Motor neuron (in vitro differentiated cells): Measurements from ENCODE around the gene GOLT1A. TPM values are rescaled to one million over a fixed set of nuclear protein-coding genes. Genes with fewer than 3 reads are reported as not detected.

Experiments used
- ATAC-seq, 8 experiments: fragments of 200-7000 bp; cut with Tn5 transposase; replicated peaks in 6 of 8; 2 replicates each; pipeline ENCODE4 v1.8.0; 2021; ENCODE audit warnings: mild to moderate bottlenecking in 8 of 8, moderate library complexity in 8 of 8
- H3K27ac ChIP-seq, 2 donors: fragments of 250-450 bp; sonication (Bioruptor Pico); 2 replicates each; pipeline ENCODE4 v1.9.0; 2021; ENCODE audit warnings: antibody characterized with exemption in 2 of 2, mild to moderate bottlenecking in 2 of 2, moderate library complexity in 1 of 2
- H3K4me1 ChIP-seq, 2 donors: fragments of 250-450 bp; sonication (Bioruptor Pico); replicated peaks in 1 of 2; 2 replicates each; pipeline ENCODE4 v1.6.1; 2021; ENCODE audit warnings: antibody characterized with exemption in 2 of 2, mild to moderate bottlenecking in 2 of 2, moderate library complexity in 1 of 2
- H3K4me3 ChIP-seq, 5 donors: fragments of 250-450 bp; sonication (Bioruptor Pico); 2 replicates each; pipeline ENCODE4 v1.9.0; 2021; ENCODE audit warnings: antibody characterized with exemption in 5 of 5, mild to moderate bottlenecking in 5 of 5, moderate library complexity in 4 of 5
- WGBS, 10 experiments: fragments of 450-650 bp; shearing (Covaris generic); methylation state at CpG; one replicate each; pipeline ENCODE4 v1.0.0; 2022; 5-methylcytosine and 5-hydroxymethylcytosine counted together
- in situ Hi-C, 9 experiments: fragments of 400-800 bp; cut with MboI; loops; one replicate each; pipeline ENCODE4 v1.15.0; 2021; ENCODE audit warnings: low sequenced_read_pairs in 9 of 9, low pct_unique_long_range_greater_than_20kb in 2 of 9; ENCODE audit not compliant: unreplicated experiment in 9 of 9
- total RNA-seq, 8 experiments: library from RNA; unstranded; fragments of 300-600 nt; gene quantifications; 2 replicates each; pipeline versions ENCODE4 v1.2.3 to v1.2.4, GENCODE V29; 2022

GOLT1A gene
- total RNA-seq, 8 experiments from 2014 or later, result 0.46 to 2.3 (median 0.54) TPM; not detected in 2

DNA sequence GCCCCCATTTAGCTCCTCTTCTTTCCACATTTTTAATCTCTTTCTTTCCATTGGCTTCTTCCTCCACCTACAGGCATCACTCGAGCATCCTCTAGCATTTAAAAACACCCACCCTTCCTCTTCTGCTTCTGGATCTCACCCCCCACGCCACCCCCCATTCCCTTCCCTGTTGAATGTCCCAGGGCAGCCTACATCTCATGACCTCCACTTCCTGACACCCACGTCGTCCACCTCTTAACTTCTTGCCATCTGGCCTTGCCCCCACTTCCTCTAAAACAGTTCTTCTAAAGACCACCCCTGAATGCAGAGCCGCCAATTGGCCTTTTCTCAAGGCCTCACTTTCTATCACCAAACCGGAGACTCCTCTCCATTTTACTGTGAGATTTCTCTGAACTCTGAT is 55.8 kb downstream of the GOLT1A start:
- ATAC-seq, result no peak
- Histone ChIP-seq H3K27ac (no peak overlapping the region), H3K4me1 (peaks cover 3% of the 10 kb centered on the region in 2 donors), H3K4me3 (no peak overlapping the region)
- in situ Hi-C loops, result loop anchor here in 6 of 9 experiments (25.0 kb wide), 2 partner anchors 204 to 354 kb away; partner anchors contain the start of genes PLEKHA6 (in 6 of the 6) and MDM4 (in 1 of the 6)
- WGBS, 10 experiments, result 17 to 96% (median 74%) methylated on average over 1 to 4 of the region's 6 CpGs

DNA sequence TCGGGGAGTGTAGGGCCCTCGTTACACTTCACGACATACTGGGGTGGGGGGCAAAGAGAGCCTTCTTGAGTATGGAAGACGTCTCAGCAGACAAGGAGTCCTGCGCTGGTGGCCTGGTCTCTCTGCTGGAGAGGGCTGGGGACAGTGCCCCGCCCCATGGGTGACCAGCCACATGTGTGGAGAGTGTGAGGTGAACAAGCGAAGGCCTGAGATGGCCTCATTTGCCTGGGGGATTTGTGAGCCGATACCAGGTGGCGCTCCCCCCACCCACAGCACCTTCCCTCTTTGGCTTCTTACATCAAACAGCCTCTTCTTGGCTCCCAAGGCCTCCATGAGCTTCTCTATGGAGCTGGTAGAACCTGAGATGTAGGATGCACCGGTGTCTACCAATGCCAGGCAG is 57.9 kb downstream of the GOLT1A start:
- in situ Hi-C loops, result loop anchor here in 6 of 9 experiments (25.0 kb wide), 2 partner anchors 206 to 356 kb away; partner anchors contain the start of genes PLEKHA6 (in 6 of the 6) and MDM4 (in 1 of the 6)
- no peak for ATAC-seq
- WGBS, 10 experiments, result 0 to 90% (median 85%) methylated on average over 1 to 8 of the region's 10 CpGs; no CpG with 5 or more reads in 5 of the 10 experiments
- peaks cover 10 to 11% of the 10 kb centered on the region in 2 donors for H3K4me1 ChIP-seq
- H3K27ac ChIP-seq, result no peak overlapping the region
- no peak overlapping the region for H3K4me3 ChIP-seq

DNA sequence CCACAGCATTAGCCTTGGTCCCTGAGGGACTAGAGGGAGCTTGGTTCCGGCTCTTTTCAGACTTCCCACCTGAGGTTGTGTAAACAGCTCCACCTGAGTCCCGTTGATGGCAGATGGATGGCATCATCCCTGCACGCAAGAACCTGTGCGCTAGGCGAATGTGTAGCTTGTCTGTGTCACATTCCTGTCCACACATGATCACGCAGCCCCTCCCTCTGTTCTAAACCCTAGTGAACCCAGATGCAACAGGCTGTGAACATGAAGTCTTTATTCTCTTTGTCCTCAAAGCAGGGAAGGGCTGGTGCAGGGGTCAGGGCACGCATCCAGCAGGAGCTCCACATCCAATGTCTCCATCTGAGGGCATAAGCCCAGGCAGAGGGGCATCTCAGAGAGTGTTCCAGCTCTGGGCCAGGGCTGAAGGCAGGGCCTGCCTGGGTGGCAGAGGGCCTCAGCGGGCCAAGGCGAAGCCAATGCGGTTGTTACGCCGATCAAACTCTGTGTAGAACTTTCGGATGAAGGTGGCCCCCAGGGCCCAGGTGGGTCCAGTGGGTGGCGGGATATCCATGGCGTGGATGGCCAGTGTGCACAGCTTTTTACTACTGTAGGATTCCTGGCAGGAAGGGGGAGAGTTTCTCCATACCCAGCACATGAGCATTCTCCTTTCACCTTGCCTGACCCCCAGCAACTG is 59.1 kb downstream of the GOLT1A start:
- Histone ChIP-seq H3K4me3 (no peak overlapping the region), H3K27ac (no peak overlapping the region), H3K4me1 (peaks cover 14 to 17% of the 10 kb centered on the region in 2 donors)
- WGBS, 10 experiments, result 70 to 93% (median 91%) methylated on average over 2 to 14 of the region's 15 CpGs; no CpG with 5 or more reads in 4 of the 10 experiments
- no peak for ATAC-seq
- in situ Hi-C loops, result loop anchor here in 6 of 9 experiments (25.0 kb wide), 2 partner anchors 208 to 358 kb away; partner anchors contain the start of genes PLEKHA6 (in 6 of the 6) and MDM4 (in 1 of the 6)

DNA sequence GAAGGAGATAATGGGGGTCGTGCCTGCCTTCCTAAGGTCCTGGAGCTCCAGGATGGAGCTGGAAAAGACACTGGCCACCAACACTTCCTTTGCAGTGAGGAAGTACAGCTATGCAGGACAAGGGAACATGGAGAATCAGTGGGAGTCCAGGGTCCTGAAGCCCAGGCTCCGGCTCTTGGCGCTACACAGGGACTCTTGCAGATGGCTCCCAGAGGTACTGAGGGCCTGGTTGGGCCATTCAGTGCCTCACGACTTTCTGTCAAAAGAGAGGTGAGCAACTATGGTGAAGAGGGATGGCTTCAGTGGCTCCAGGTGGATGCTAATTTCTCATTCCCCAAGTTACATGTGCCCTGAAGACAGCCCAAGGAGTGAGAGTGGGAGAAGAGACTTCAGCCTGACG is 60.1 kb downstream of the GOLT1A start:
- H3K4me1 ChIP-seq, result peaks cover 14 to 21% of the 10 kb centered on the region in 2 donors
- no peak overlapping the region for H3K4me3 ChIP-seq
- 40 to 100% (median 84%) methylated on average over 1 to 5 of the region's 5 CpGs; no CpG with 5 or more reads in 1 of the 10 experiments for WGBS, 10 experiments
- H3K27ac ChIP-seq, result no peak overlapping the region
- in situ Hi-C loops, result loop anchor here in 6 of 9 experiments (25.0 kb wide), 2 partner anchors 209 to 359 kb away; partner anchors contain the start of genes PLEKHA6 (in 6 of the 6) and MDM4 (in 1 of the 6)
- ATAC-seq, result no peak

DNA sequence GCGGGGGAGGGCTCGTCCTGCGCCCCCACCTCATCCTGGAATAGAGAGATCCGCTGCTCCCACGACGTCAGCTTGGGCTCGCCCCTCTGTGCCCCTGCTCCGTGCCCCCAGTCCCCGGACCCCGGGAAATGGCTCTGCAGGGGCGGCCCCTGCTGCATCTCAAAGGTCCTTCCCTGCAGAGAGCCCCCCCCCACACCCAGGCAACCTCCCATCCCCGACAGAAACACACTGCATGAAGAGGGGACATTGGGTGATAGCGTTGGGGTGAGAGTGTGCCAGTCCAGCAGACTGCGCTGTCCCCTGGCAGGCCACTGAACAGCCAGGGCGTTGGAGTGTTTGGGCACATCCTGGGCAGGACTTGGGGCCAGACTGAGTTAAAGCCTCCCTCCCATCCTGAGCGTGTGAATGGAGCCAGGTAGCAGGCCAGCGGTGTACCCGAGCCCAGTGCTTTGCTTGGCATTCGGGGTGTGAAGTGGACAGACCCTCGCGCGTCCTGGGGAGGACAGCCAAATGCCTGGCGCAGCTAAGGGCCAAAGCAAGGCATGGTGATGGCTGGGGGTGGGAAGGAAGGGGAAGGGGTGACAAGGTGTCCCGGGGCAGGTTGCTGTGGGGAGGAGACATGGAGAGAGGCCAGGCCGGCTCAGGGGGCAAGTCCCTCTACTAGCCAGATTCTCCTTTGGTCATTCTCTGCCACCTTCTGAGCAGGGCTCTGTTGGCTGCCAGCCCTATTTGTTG is 61.3 kb downstream of the GOLT1A start:
- ATAC-seq, result peak in 2 of 8 experiments; percentile 18 to 21
- in situ Hi-C loops, result loop anchor here in 6 of 9 experiments (25.0 kb wide), 2 partner anchors 210 to 360 kb away; partner anchors contain the start of genes PLEKHA6 (in 6 of the 6) and MDM4 (in 1 of the 6)
- Histone ChIP-seq H3K27ac (peak overlapping the region; percentile 33 to 59), H3K4me3 (peak overlapping the region; percentile 46 to 65 (median 55)), H3K4me1 (peaks cover 17 to 31% of the 10 kb centered on the region in 2 donors)
- 20 to 33% methylated on average over 1 to 3 of the region's 25 CpGs; no CpG with 5 or more reads in 8 of the 10 experiments for WGBS, 10 experiments

DNA sequence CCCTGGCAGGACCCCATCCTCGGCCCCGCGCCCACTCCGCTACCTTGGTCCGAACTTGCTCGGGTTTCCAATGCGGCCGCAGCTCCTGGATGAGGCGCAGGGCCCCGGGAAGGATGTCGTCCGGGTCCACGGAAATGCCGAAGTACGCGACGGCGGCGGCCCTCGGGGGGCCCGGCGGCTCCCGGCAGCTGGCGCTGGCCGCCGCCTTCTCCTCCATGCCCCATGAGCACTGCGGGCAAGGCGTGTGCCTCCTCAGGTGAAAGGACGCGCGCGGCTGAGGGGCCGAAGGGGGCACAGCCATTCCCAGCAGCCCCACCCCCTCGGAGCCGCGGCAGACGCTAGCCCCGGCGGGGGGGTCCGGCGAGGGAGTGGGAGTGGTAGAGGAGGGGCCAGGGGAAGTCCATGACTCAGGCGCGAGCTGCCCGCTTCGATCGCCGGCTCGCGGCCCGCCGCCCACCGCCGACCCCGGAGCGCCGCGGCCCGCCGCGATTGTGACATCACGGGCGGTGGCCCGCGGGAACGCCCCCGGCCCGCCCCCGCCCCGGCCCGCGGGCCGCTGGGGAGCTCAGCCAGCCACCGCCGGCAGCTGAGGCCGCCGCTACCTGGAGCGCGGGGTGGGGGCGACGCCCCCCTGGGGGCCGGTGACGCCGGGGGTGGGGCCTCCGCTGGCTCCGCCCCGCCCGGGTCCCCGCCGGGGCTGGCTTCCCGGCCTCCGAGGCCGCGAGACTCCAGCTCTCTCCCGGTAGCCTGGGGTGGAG is 62.1 kb downstream of the GOLT1A start, which contains the start of gene ETNK2:
Gene ETNK2, minus strand, starts transcription at position 493 of the 758 bp plus-strand sequence. Its CDS starts 192 bp downstream, at position 301.
- in situ Hi-C loops, result loop anchor here in 6 of 9 experiments (25.0 kb wide), 2 partner anchors 211 to 361 kb away; partner anchors contain the start of genes PLEKHA6 (in 6 of the 6) and MDM4 (in 1 of the 6)
- ATAC-seq, result peak; percentile 58 to 84 (median 80)
- WGBS, 10 experiments, result 0 to 5% (median 3%) methylated on average over 3 to 14 of the region's 94 CpGs; no CpG with 5 or more reads in 7 of the 10 experiments
- H3K4me1 ChIP-seq, result peaks cover 17 to 33% of the 10 kb centered on the region in 2 donors
- peak within 1 kb of the TSS; percentile 33 to 59 for H3K27ac ChIP-seq
- H3K4me3 ChIP-seq, result peak within 1 kb of the TSS; percentile 46 to 65 (median 55)

GRCh38 chr1:204150702-204151551 is 62.9 kb downstream of the GOLT1A start:
- in situ Hi-C loops, result loop anchor here in 6 of 9 experiments (25.0 kb wide), 2 partner anchors 211 to 361 kb away; partner anchors contain the start of genes PLEKHA6 (in 6 of the 6) and MDM4 (in 1 of the 6)
- Histone ChIP-seq H3K27ac (peak overlapping the region in 1 of 2 donors; percentile 59), H3K4me3 (peak overlapping the region; percentile 46 to 65 (median 55)), H3K4me1 (peaks cover 17 to 33% of the 10 kb centered on the region in 2 donors)
- 0 to 83% (median 33%) methylated on average over 1 to 5 of the region's 33 CpGs; no CpG with 5 or more reads in 4 of the 10 experiments for WGBS, 10 experiments
- ATAC-seq, result peak; percentile 4 to 47 (median 15)

DNA sequence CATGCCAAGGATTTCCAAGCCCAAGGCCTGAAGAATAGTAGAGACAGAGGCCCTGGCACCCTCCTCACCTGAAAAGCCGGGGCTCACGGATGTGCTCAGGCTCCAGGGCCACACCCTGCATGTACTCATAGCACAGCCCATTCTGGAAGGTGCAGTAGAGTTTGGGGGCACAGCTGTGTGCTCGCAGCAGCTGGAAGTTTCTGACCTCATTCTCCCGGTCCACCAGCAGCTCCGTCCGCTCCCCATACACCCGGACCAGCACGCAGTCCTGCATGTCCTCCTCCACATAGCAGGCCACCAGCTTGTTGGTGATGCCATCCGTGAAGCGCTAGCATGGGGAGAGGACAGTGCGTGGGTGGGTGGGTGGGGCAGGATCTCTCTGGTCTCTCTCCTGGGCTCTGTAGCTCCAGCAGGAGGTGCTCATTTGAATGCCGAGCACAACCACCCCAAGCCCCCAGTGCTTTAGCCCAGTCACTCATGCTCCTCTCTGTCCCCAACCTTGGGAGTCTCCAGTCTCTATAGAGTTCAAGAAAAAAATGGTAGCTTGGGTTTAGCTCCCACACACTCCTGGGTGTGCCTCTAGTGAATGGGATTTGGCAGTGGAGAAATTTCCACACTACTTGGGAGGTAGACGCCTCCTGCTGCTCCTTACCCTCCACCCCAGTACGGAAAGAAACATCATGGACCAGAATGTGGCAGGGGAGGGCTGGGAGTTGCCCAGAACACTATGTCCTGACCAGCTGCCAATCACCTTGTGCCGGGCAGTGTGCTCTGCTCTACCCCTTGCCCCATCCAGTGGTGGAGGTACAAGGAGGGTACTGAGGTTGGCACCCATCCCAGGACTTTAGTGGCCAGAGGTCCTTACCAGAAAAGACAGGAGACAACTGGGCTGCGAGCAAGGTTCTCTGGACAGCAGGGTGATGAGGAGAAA is 63.9 kb downstream of the GOLT1A start:
- H3K27ac ChIP-seq, result no peak overlapping the region
- ATAC-seq, result peak in 2 of 8 experiments; percentile 4 to 10
- WGBS, 10 experiments, result 0 to 100% (median 87%) methylated on average over 2 to 12 of the region's 16 CpGs; no CpG with 5 or more reads in 4 of the 10 experiments
- in situ Hi-C loops, result loop anchor here in 6 of 9 experiments (25.0 kb wide), 3 partner anchors 212 to 663 kb away; partner anchors contain the start of genes PLEKHA6 (in 6 of the 6), MDM4 (in 1 of the 6), OPTC (in 1 of the 6) and PRELP (in 1 of the 6)
- no peak overlapping the region for H3K4me3 ChIP-seq
- peaks cover 17 to 33% of the 10 kb centered on the region in 2 donors for H3K4me1 ChIP-seq

DNA sequence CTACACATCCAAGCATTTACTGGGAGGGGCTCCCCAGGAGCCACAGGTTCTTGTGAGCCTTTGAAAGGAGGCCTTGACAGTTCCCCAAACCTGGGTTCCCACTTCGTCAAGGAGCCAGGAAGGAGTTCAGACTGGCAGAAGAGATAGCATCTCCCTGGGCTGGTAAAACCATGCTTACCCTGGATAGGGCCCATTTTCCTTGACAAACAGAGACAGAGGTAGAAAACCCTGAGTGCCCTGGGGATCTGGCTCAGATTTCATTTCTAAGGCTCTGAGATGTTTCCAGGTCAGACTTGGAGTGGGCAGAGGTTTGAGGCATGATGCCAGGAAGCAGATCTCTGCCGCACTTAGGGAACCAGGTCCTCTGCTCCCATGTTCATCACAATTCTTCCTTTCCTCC is 64.7 kb downstream of the GOLT1A start:
- in situ Hi-C loops, result loop anchor here in 1 of 9 experiments (25.0 kb wide), 1 partner anchor 662 kb away; the partner anchor contains the start of genes OPTC and PRELP
- 63 to 100% (median 91%) methylated on average over 1 to 2 of the region's 2 CpGs; no CpG with 5 or more reads in 6 of the 10 experiments for WGBS, 10 experiments
- H3K27ac ChIP-seq, result no peak overlapping the region
- no peak overlapping the region for H3K4me3 ChIP-seq
- ATAC-seq, result no peak
- peaks cover 17 to 33% of the 10 kb centered on the region in 2 donors for H3K4me1 ChIP-seq
